Karpas-422 (cell line): ENCODE measurements around the gene NME3. TPM values are rescaled to one million over a fixed set of nuclear protein-coding genes. Genes with fewer than 3 reads are reported as not detected.

Experiments
- DNase-seq: peaks from one replicate; pipeline ENCODE4 v3.0.0-alpha.2; 2015
- H2AFZ ChIP-seq: fragments of 200-600 bp; sonication (generic); 2 replicates; pipeline ENCODE4 v1.6.1; 2014; ENCODE audit warnings: antibody characterized with exemption, low read length, mixed read lengths
- H3K27ac ChIP-seq: fragments of 200-600 bp; sonication (generic); 2 replicates; pipeline ENCODE4 v1.5.1; 2014; ENCODE audit warnings: mild to moderate bottlenecking, low read length, moderate library complexity
- H3K27me3 ChIP-seq: fragments of 200-600 bp; sonication (generic); 2 replicates; pipeline ENCODE4 v1.6.1; 2014; ENCODE audit warnings: low read length, mixed read lengths
- H3K36me3 ChIP-seq: fragments of 200-600 bp; sonication (generic); 2 replicates; pipeline ENCODE4 v1.6.1; 2014; ENCODE audit warnings: low read length, mixed read lengths; ENCODE audit not compliant: insufficient read depth
- H3K4me1 ChIP-seq: fragments of 200-600 bp; sonication (generic); 2 replicates; pipeline ENCODE4 v1.6.1; 2014; ENCODE audit warnings: mild to moderate bottlenecking, low read length, mixed read lengths
- H3K4me2 ChIP-seq: fragments of 200-600 bp; sonication (generic); 2 replicates; pipeline ENCODE4 v1.6.1; 2014; ENCODE audit warnings: low read length, low read depth, mild to moderate bottlenecking; ENCODE audit not compliant: poor library complexity, severe bottlenecking
- H3K4me3 ChIP-seq: fragments of 200-600 bp; sonication (generic); 2 replicates; pipeline ENCODE4 v1.5.1; 2014; ENCODE audit warnings: mild to moderate bottlenecking, antibody characterized with exemption, low read length, mixed read lengths
- H3K79me2 ChIP-seq: fragments of 200-600 bp; sonication (generic); 2 replicates; pipeline ENCODE4 v1.6.1; 2014; ENCODE audit warnings: mild to moderate bottlenecking, low read length, mixed read lengths
- H3K9ac ChIP-seq: fragments of 200-600 bp; sonication (generic); 2 replicates; pipeline ENCODE4 v1.6.0; 2014; ENCODE audit warnings: low read length
- H3K9me2 ChIP-seq: fragments of 200-600 bp; sonication (generic), shearing (Covaris generic); replicated peaks from 2 replicates; pipeline ENCODE4 v1.6.0; 2014; ENCODE audit warnings: mild to moderate bottlenecking, low read length, moderate library complexity; ENCODE audit not compliant: insufficient read depth
- H3K9me3 ChIP-seq: fragments of 300-700, 200-600 bp; sonication (generic); 2 replicates; pipeline ENCODE4 v1.6.1; 2014; ENCODE audit warnings: low read length, mixed read lengths
- H4K20me1 ChIP-seq: fragments of 200-600 bp; sonication (generic); 2 replicates; pipeline ENCODE4 v1.6.1; 2014; ENCODE audit warnings: mild to moderate bottlenecking, antibody characterized with exemption, low read length, low read depth; ENCODE audit not compliant: insufficient read depth
- total RNA-seq: library from RNA; depleted of rRNA; stranded (reverse); fragments of >200 nt; shearing (Covaris generic); gene quantifications from 2 replicates; pipeline ENCODE4 v1.2.3, GENCODE V29; 2014; ENCODE audit warnings: low replicate concordance

NME3 gene
- total RNA-seq, 1 experiment from 2014 or later: 35.9 TPM

GRCh38 chr16:1816396-1817275 is 45.3 kb upstream of the NME3 start:
- H3K9ac ChIP-seq: no peak overlapping the region
- no peak overlapping the region for H3K4me3 ChIP-seq
- no peaks in the 10 kb centered on the region for H3K9me2 ChIP-seq
- H3K27ac ChIP-seq: no peak overlapping the region
- DNase-seq: no peak
- no peaks in the 10 kb centered on the region for H3K27me3 ChIP-seq
- no peaks in the 10 kb centered on the region for H3K79me2 ChIP-seq
- no peaks in the 10 kb centered on the region; the same call in 1 of the 2 replicates for H3K36me3 ChIP-seq
- no peaks in the 10 kb centered on the region for H4K20me1 ChIP-seq
- H3K4me2 ChIP-seq: no peak overlapping the region
- H3K4me1 ChIP-seq: no peaks in the 10 kb centered on the region
- H3K9me3 ChIP-seq: no peaks in the 10 kb centered on the region
- H2AFZ ChIP-seq: no peak overlapping the region

GRCh38 chr16:1815461-1815860 is 44.1 kb upstream of the NME3 start:
- H3K4me2 ChIP-seq: no peak overlapping the region
- H2AFZ ChIP-seq: no peak overlapping the region
- no peaks in the 10 kb centered on the region for H3K27me3 ChIP-seq
- H3K36me3 ChIP-seq: no peaks in the 10 kb centered on the region; the same call in 1 of the 2 replicates
- no peaks in the 10 kb centered on the region for H4K20me1 ChIP-seq
- H3K4me3 ChIP-seq: no peak overlapping the region
- no peak overlapping the region for H3K9ac ChIP-seq
- no peaks in the 10 kb centered on the region for H3K4me1 ChIP-seq
- H3K9me2 ChIP-seq: no peaks in the 10 kb centered on the region
- no peak for DNase-seq
- H3K27ac ChIP-seq: no peak overlapping the region
- H3K79me2 ChIP-seq: no peaks in the 10 kb centered on the region
- H3K9me3 ChIP-seq: no peaks in the 10 kb centered on the region

GRCh38 chr16:1812732-1813163 is 41.4 kb upstream of the NME3 start:
- no peak overlapping the region for H3K4me2 ChIP-seq
- no peak overlapping the region for H2AFZ ChIP-seq
- no peaks in the 10 kb centered on the region; the same call in 1 of the 2 replicates for H3K36me3 ChIP-seq

GRCh38 chr16:1810536-1810935 is 39.2 kb upstream of the NME3 start:
- Histone ChIP-seq H3K27ac (no peak overlapping the region), H3K9ac (no peak overlapping the region), H3K36me3 (no peaks in the 10 kb centered on the region; the same call in 1 of the 2 replicates), H3K79me2 (no peaks in the 10 kb centered on the region), H4K20me1 (no peaks in the 10 kb centered on the region), H3K27me3 (no peaks in the 10 kb centered on the region), H3K4me3 (no peak overlapping the region), H3K4me2 (no peak overlapping the region), H2AFZ (no peak overlapping the region), H3K9me2 (no peaks in the 10 kb centered on the region), H3K4me1 (no peaks in the 10 kb centered on the region), H3K9me3 (no peaks in the 10 kb centered on the region)
- no peak for DNase-seq

More at GRCh38 chr16:1812732-1813163, 41.4 kb upstream of the NME3 start:
- Histone ChIP-seq H3K9ac (no peak overlapping the region), H3K4me1 (no peaks in the 10 kb centered on the region), H3K27me3 (no peaks in the 10 kb centered on the region), H4K20me1 (no peaks in the 10 kb centered on the region), H3K4me3 (no peak overlapping the region), H3K79me2 (no peaks in the 10 kb centered on the region), H3K9me3 (no peaks in the 10 kb centered on the region), H3K9me2 (no peaks in the 10 kb centered on the region), H3K27ac (no peak overlapping the region)
- DNase-seq: peak; percentile 67

- Histone ChIP-seq H3K79me2 (no peaks in the 10 kb centered on the region), H3K27me3 (no peaks in the 10 kb centered on the region), H3K9me3 (no peaks in the 10 kb centered on the region), H3K36me3 (no peaks in the 10 kb centered on the region; the same call in 1 of the 2 replicates), H3K27ac (no peak overlapping the region), H3K4me2 (no peak overlapping the region), H3K9ac (no peak overlapping the region), H3K4me1 (no peaks in the 10 kb centered on the region), H3K9me2 (no peaks in the 10 kb centered on the region), H3K4me3 (no peak overlapping the region), H2AFZ (no peak overlapping the region), H4K20me1 (no peaks in the 10 kb centered on the region)
- DNase-seq: no peak
These were observed 38.8 kb upstream of the NME3 start for GRCh38 chr16:1810106-1810505.

GRCh38 chr16:1809281-1809801 is 38.0 kb upstream of the NME3 start:
- Histone ChIP-seq H3K27me3 (no peaks in the 10 kb centered on the region), H2AFZ (no peak overlapping the region), H3K79me2 (no peaks in the 10 kb centered on the region), H3K27ac (no peak overlapping the region), H3K9ac (no peak overlapping the region), H3K4me2 (no peak overlapping the region), H3K36me3 (no peaks in the 10 kb centered on the region; the same call in 1 of the 2 replicates), H4K20me1 (no peaks in the 10 kb centered on the region), H3K9me2 (no peaks in the 10 kb centered on the region), H3K4me1 (no peaks in the 10 kb centered on the region), H3K9me3 (no peaks in the 10 kb centered on the region), H3K4me3 (no peak overlapping the region)
- DNase-seq: no peak

- Histone ChIP-seq H3K4me2 (no peak overlapping the region), H3K9me2 (no peaks in the 10 kb centered on the region)
These were observed 37.3 kb upstream of the NME3 start for GRCh38 chr16:1808691-1809090.

GRCh38 chr16:1807626-1808025 is 36.3 kb upstream of the NME3 start:
- Histone ChIP-seq H3K9me3 (no peaks in the 10 kb centered on the region), H3K9me2 (no peaks in the 10 kb centered on the region), H3K4me1 (no peaks in the 10 kb centered on the region), H3K27me3 (no peaks in the 10 kb centered on the region), H3K9ac (no peak overlapping the region), H2AFZ (no peak overlapping the region), H4K20me1 (no peaks in the 10 kb centered on the region), H3K36me3 (no peaks in the 10 kb centered on the region), H3K79me2 (no peaks in the 10 kb centered on the region), H3K4me2 (no peak overlapping the region), H3K27ac (no peak overlapping the region), H3K4me3 (no peak overlapping the region)
- no peak for DNase-seq

More at GRCh38 chr16:1808691-1809090, 37.3 kb upstream of the NME3 start:
- Histone ChIP-seq H3K9me3 (no peaks in the 10 kb centered on the region), H3K4me1 (no peaks in the 10 kb centered on the region), H3K4me3 (no peak overlapping the region), H2AFZ (no peak overlapping the region), H3K27ac (no peak overlapping the region), H3K36me3 (no peaks in the 10 kb centered on the region; the same call in 1 of the 2 replicates), H3K79me2 (no peaks in the 10 kb centered on the region), H3K27me3 (no peaks in the 10 kb centered on the region), H4K20me1 (no peaks in the 10 kb centered on the region), H3K9ac (no peak overlapping the region)
- DNase-seq: no peak
